Muscle of leg (tissue), 11 donors: ENCODE measurements around the gene JAK2. TPM values are rescaled to one million over a fixed set of nuclear protein-coding genes. Genes with fewer than 3 reads are reported as not detected.

Experiments used
- DNase-seq: peaks from one replicate; pipeline ENCODE4 v3.0.0; 2013
- H3K27ac ChIP-seq: one replicate; pipeline ENCODE4 v1.5.1; 2013; ENCODE audit warnings: mild to moderate bottlenecking, low read length, control low read depth
- H3K27me3 ChIP-seq: one replicate; pipeline ENCODE4 v1.6.1; 2013; ENCODE audit warnings: low read length; ENCODE audit not compliant: control insufficient read depth, insufficient read depth
- H3K36me3 ChIP-seq: one replicate; pipeline ENCODE4 v1.6.1; 2013; ENCODE audit warnings: low read length; ENCODE audit not compliant: control insufficient read depth, insufficient read depth
- H3K4me1 ChIP-seq: one replicate; pipeline ENCODE4 v1.6.1; 2013; ENCODE audit warnings: low read length; ENCODE audit not compliant: control insufficient read depth, insufficient read depth
- H3K4me3 ChIP-seq: one replicate; pipeline ENCODE4 v1.5.1; 2013; ENCODE audit warnings: low read length, control low read depth
- H3K9me3 ChIP-seq: replicated peaks from 2 replicates; pipeline ENCODE4 v1.6.1; 2013; ENCODE audit warnings: low read depth, low read length; ENCODE audit not compliant: control insufficient read depth
- WGBS: methylation state at CpG from one replicate; pipeline ENCODE4 v1.1.5; 2013; ENCODE audit warnings: missing lambda C conversion rate; ENCODE audit not compliant: insufficient coverage; 5-methylcytosine and 5-hydroxymethylcytosine counted together
- polyA plus RNA-seq, 8 donors: library from polyadenylated mRNA; unstranded; fragments of 120-200 nt; gene quantifications; one replicate each; pipeline versions ENCODE4 v1.2.1 to v1.2.3, GENCODE V29; 2013; ENCODE audit warnings: inconsistent platforms in 1 of 8, low replicate concordance in 1 of 8; ENCODE audit not compliant: insufficient read length in 8 of 8, insufficient read depth in 1 of 8
- total RNA-seq: library from RNA; stranded (reverse); fragments of 120-200 nt; gene quantifications from one replicate; pipeline ENCODE4 v1.2.4, GENCODE V29; 2013

The JAK2 gene
- total and polyA plus RNA-seq, 9 donors: 6.3 to 14.1 (median 10.6) TPM

- no peaks in the 10 kb centered on the region for H3K9me3 ChIP-seq
- WGBS: no CpG with 5 or more reads among the region's 1 CpG
- no peaks in the 10 kb centered on the region for H3K36me3 ChIP-seq
- H3K27ac ChIP-seq: no peak overlapping the region
- H3K4me3 ChIP-seq: no peak overlapping the region
- no peaks in the 10 kb centered on the region for H3K4me1 ChIP-seq
- DNase-seq: no peak
- H3K27me3 ChIP-seq: no peaks in the 10 kb centered on the region
Measured at GRCh38 chr9:4973902-4974301, 11.2 kb upstream of the JAK2 start.

- Histone ChIP-seq H3K4me1 (peaks cover 9% of the 10 kb centered on the region), H3K27ac (no peak overlapping the region), H3K36me3 (no peaks in the 10 kb centered on the region), H3K4me3 (no peak overlapping the region), H3K27me3 (no peaks in the 10 kb centered on the region), H3K9me3 (no peaks in the 10 kb centered on the region)
- peak; percentile 72 for DNase-seq
- no CpG with 5 or more reads among the region's 2 CpGs for WGBS
Measured at GRCh38 chr9:4979239-4979638, 5.8 kb upstream of the JAK2 start.

GRCh38 chr9:4980086-4980727 is 4.9 kb upstream of the JAK2 start:
- no peaks in the 10 kb centered on the region for H3K36me3 ChIP-seq
- peak; percentile 15 for DNase-seq
- H3K4me1 ChIP-seq: peaks cover 9% of the 10 kb centered on the region
- no peaks in the 10 kb centered on the region for H3K9me3 ChIP-seq
- no peak overlapping the region for H3K4me3 ChIP-seq
- WGBS: no CpG with 5 or more reads among the region's 4 CpGs
- no peak overlapping the region for H3K27ac ChIP-seq
- H3K27me3 ChIP-seq: no peaks in the 10 kb centered on the region

GRCh38 chr9:4982721-4983482 is 2.2 kb upstream of the JAK2 start:
- no peaks in the 10 kb centered on the region for H3K36me3 ChIP-seq

GRCh38 chr9:4983601-4984165 is 1.4 kb upstream of the JAK2 start:
- no peaks in the 10 kb centered on the region for H3K27me3 ChIP-seq
- H3K4me3 ChIP-seq: peak overlapping the region; percentile 86
- WGBS: 74% methylated on average over 2 of the region's 5 CpGs
- peak; percentile 14 for DNase-seq
- H3K36me3 ChIP-seq: no peaks in the 10 kb centered on the region
- H3K4me1 ChIP-seq: peaks cover 12% of the 10 kb centered on the region
- H3K27ac ChIP-seq: peak overlapping the region; percentile 99
- no peaks in the 10 kb centered on the region for H3K9me3 ChIP-seq

More at GRCh38 chr9:4982721-4983482, 2.2 kb upstream of the JAK2 start:
- no CpG with 5 or more reads among the region's 2 CpGs for WGBS
- Histone ChIP-seq H3K27me3 (no peaks in the 10 kb centered on the region), H3K4me3 (no peak overlapping the region), H3K4me1 (peaks cover 12% of the 10 kb centered on the region), H3K27ac (no peak overlapping the region), H3K9me3 (no peaks in the 10 kb centered on the region)
- DNase-seq: no peak

- peak overlapping the region; percentile 86 for H3K4me3 ChIP-seq
- H3K36me3 ChIP-seq: no peaks in the 10 kb centered on the region
- peak overlapping the region; percentile 99 for H3K27ac ChIP-seq
- no peak for DNase-seq
- H3K9me3 ChIP-seq: no peaks in the 10 kb centered on the region
- WGBS: 0% methylated on average over 11 of the region's 25 CpGs
- H3K4me1 ChIP-seq: peaks cover 12% of the 10 kb centered on the region
- no peaks in the 10 kb centered on the region for H3K27me3 ChIP-seq
Measured at GRCh38 chr9:4984171-4984620, 876 bp upstream of the JAK2 start.

GRCh38 chr9:4985386-4986266 is 554 bp downstream of the JAK2 start:
- H3K9me3 ChIP-seq: no peaks in the 10 kb centered on the region
- peaks cover 10% of the 10 kb centered on the region for H3K4me1 ChIP-seq
- peak; percentile 66 for DNase-seq
- peak overlapping the region; percentile 99 for H3K27ac ChIP-seq
- H3K36me3 ChIP-seq: no peaks in the 10 kb centered on the region
- no peaks in the 10 kb centered on the region for H3K27me3 ChIP-seq
- 0% methylated on average over 21 of the region's 42 CpGs for WGBS
- peak overlapping the region; percentile 86 for H3K4me3 ChIP-seq

- H3K4me1 ChIP-seq: peaks cover 10% of the 10 kb centered on the region
- no peaks in the 10 kb centered on the region for H3K9me3 ChIP-seq
- no peaks in the 10 kb centered on the region for H3K27me3 ChIP-seq
- peak; percentile 21 for DNase-seq
- H3K36me3 ChIP-seq: no peaks in the 10 kb centered on the region
- peak overlapping the region; percentile 99 for H3K27ac ChIP-seq
- peak overlapping the region; percentile 86 for H3K4me3 ChIP-seq
- WGBS: 0% methylated on average over 1 of the region's 3 CpGs
Measured at GRCh38 chr9:4986296-4986695, 1.2 kb downstream of the JAK2 start.

GRCh38 chr9:4986783-4987182 is 1.7 kb downstream of the JAK2 start:
- no peak overlapping the region for H3K27ac ChIP-seq
- H3K9me3 ChIP-seq: no peaks in the 10 kb centered on the region
- peak overlapping the region; percentile 86 for H3K4me3 ChIP-seq
- H3K27me3 ChIP-seq: no peaks in the 10 kb centered on the region
- DNase-seq: no peak
- H3K36me3 ChIP-seq: no peaks in the 10 kb centered on the region
- no CpG with 5 or more reads among the region's 4 CpGs for WGBS
- H3K4me1 ChIP-seq: peaks cover 10% of the 10 kb centered on the region
